GM19043 (cell line): Measurements from ENCODE around the gene DMRT2.

Experiments
- ATAC-seq: cut with Tn5 transposase; IDR thresholded peaks from one replicate; pipeline ENCODE4 v1.9.1; 2021; ENCODE audit warnings: low read depth; ENCODE audit not compliant: unreplicated experiment

The DMRT2 gene

GRCh38 chr9:1046639-1047572, 3.3 kb upstream of the DMRT2 start:
- ATAC-seq, result no peak

DNA sequence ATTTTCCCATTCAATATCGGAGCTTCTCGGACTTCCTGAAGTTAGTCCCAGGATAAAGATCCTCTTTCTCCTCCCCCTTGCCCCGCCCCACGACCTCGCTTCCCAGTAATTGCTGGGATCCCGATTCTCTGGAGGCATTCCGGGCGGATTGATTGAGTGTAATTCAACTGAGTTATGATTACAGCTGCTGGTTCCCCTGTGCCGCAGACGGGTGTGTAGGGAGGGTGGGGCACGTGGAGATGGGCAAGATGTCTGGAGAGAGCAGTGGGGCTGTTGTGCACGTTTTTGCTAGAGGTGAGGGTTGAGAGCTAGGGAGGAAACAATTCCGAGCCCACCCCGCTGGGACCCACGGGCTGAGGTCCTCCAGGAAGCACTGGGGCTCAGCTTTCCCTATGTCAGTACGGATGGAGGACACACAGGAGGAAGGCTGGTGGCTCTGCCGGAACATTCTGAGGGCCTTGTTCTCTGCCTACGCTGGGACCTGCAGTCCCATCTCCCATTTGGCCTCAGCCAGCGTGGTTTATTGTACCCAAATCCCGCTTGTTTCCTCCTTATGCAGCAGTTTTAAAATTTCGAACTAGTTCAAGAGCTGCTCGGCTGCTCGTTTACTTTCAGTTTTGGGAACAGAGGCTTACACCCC, 2.4 kb upstream of the DMRT2 start:
- ATAC-seq, result no peak

GRCh38 chr9:1048231-1048619, 1.9 kb upstream of the DMRT2 start:
- ATAC-seq, result no peak

- ATAC-seq, result no peak
Measured at GRCh38 chr9:1048811-1049210, 1.3 kb upstream of the DMRT2 start.

DNA sequence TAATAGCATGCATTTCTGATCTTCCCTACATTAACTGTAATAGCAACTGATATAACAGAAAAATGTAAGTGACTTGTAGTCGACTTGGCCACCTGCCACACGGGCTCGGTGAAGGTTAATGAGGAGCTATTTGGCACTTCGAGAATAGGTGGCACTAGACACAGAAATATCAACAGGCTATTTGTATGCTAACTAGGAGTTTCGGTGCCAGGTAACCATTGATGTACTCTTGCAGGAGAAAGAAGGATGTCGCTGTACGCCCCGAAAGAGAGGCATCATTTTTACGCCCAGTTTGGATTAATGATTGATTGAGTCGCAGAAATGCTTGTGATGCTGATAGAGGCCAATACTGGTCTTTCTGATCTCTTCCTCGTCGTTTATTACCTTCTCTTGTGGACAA, 516 bp upstream of the DMRT2 start:
- ATAC-seq, result no peak

GRCh38 chr9:1051210-1051583, 1.0 kb downstream of the DMRT2 start:
- ATAC-seq, result no peak

DNA sequence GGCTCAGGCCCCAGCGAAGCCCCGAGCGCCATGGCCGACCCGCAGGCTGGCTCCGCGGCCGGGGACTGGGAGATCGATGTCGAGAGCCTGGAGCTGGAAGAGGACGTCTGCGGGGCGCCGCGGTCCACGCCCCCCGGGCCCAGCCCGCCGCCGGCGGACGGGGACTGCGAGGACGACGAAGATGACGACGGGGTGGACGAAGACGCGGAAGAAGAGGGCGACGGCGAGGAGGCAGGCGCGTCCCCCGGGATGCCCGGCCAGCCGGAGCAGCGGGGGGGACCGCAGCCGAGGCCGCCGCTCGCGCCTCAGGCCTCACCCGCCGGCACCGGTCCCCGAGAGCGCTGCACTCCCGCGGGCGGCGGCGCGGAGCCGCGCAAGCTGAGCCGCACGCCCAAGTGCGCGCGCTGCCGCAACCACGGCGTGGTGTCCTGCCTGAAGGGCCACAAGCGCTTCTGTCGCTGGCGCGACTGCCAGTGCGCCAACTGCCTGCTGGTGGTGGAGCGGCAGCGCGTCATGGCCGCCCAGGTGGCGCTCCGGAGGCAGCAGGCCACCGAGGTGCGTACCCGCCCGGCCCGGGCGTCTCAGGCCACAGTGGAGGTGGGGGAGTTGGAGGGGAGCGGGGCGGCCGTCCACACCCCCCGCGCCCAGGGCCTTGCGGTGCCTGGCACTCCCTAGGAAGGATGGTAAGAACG, 1.6 kb downstream of the DMRT2 start:
- ATAC-seq, result no peak

DNA sequence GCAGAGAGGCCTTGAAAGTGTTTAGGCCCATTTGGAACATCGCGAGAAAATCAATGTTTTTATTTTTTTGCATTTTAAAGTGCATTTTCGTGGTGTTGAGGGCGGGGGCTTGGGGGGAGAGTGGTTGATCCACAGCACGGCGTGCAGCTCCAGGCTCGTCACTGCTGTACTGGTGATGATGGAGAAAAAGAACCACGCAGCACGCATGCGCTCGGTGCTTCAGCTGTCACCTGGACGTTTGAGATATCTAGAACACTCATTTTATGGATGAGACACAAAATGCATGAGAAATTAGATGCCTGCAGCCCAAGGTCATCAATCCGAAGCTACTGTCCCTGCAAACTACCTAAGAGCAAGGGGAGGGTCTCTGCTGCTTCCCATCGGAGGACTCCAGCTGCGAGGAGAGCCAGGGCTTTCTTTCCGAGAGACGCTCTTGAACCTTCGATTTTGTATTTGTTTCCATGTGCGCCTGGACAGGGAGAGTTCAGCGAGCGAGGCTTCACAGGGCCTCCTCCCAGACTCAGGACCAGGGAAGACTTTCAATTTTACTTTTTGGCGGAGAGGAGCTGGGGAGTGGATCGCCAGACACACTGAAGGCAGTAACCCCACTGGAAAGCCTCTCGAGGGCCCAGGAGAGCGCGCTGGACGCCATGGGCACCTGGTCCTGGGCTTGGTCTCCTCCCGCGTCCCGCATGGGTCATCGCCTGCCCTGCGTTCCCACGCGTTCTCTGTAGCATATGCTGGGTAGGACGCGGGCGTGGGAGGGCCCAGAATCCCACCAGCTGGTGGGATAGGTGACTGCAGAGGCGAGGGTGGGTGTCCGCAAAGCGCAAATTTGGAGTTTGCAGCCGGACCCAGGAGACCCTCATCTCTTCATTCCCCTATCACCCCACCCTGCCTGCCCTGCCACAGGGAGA, 2.5 kb downstream of the DMRT2 start:
- ATAC-seq, result no peak

DNA sequence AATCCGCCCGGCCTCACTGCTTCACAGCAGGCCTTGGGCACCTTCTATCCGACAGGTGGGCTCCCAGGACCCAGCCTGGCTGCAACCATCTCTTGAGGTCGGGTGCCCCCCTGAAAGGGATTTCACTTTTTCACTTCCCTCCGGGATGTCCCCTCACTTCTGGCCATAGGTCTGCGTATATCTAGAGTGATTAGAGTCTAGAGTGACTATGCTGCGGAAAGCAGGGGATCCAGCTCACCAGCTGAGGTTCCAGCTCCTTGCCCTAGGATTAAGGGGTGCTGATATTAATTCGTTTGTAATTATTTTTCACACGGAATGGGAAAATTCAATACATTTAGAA, 3.1 kb downstream of the DMRT2 start:
- no peak for ATAC-seq

DNA sequence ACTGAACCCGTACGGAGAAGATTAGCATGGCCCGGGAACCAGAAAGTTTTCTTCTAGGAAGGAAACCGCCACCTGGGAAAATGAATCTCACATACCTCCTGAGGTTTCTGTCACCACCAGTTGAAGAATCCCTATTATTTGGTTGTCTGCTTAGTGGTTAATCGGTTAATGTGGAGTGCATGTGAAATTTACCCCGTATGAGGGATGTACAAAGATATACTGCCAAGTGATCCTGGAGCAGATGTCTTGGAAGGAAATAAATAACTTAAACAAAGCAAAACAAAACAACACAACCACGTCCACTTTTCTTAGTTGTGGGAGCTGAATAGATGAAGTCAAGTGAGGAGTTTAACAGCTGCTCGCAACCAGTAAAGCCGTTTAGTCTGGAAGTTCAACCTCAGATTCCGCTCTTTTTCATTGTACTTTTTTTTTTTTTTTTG, 3.8 kb downstream of the DMRT2 start:
- no peak for ATAC-seq

- ATAC-seq, result no peak
Measured at GRCh38 chr9:1055166-1055565, 5.0 kb downstream of the DMRT2 start.

GRCh38 chr9:1057910-1058309, 7.8 kb downstream of the DMRT2 start:
- ATAC-seq, result no peak

DNA sequence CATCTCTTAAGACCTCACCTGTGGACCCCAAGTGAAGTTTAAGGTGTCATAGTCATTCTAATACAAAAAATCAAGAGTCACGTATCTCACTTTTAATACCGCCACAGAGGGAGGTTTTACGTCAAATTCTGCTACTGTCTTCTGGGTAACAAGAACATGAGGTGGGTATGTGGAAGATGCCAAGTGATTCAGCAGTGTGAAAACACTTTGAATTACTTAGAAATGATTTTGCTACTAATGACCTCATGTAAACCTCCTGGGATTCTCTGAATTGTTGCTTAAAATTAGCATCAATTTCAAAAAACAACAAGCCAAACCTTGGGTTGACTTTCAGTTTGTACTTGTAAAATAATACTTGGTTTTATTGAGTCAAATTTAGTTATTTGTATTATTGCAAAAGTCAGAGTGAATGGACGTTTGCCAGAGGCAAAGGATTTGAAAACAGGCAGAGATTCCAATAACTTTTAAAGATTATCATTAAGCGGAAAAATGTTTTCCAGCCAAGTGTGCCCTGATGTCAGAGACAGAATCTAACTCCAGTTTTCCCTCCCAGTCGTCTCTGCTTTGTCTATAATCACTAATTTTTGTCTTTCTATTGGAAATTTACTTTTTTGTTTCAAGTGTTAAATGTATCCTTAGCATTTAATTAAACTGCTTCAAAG, 8.8 kb downstream of the DMRT2 start:
- ATAC-seq, result no peak

- no peak for ATAC-seq
Measured at GRCh38 chr9:1065130-1065529, 15.0 kb downstream of the DMRT2 start.

DNA sequence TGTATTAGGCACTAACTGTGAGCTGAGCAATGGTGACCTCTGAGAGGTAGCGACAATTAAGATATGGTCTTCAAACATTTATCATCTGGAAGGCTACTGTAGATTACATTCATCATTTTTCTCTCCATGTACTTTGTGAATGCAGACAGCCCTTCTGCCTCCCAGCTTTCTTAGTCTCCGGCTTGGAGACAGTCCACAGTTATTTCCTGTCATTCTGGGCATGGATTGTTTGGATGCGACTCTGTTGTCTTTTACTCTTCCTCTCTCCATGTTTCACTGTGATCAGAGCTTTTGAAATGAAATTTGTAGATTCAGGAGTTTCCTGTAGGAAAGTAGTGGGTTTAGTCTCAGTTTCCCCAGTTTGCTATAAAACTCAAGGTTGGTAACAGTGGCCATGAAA, 20.5 kb downstream of the DMRT2 start:
- no peak for ATAC-seq

- no peak for ATAC-seq
Measured at GRCh38 chr9:1071730-1072129, 21.6 kb downstream of the DMRT2 start.

- ATAC-seq, result no peak
Measured at GRCh38 chr9:1073497-1073896, 23.3 kb downstream of the DMRT2 start.

DNA sequence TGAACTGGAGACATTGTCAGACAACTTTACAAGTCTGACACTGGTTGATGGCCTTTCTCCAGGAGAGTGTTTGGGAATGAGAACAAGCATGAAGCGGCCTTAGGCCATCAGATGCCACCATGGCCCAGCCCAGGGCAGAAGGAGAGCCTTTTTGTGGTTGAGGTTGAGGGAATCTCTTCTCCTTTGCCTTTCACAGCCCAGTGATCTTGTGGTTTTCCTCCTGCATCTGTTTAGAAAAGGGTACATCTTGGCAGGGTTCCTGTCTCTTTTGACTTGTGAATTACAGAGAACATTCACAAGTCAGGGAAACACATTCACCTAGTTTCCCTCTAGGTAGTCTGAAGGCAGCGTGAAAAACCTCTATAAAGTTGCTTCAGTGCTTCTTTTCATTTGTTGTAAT, 27.5 kb downstream of the DMRT2 start:
- ATAC-seq, result no peak

GRCh38 chr9:1083325-1083913, 33.3 kb downstream of the DMRT2 start:
- no peak for ATAC-seq

- ATAC-seq, result no peak
Measured at GRCh38 chr9:1085086-1085485, 34.9 kb downstream of the DMRT2 start.
